Neural crest cell (in vitro differentiated cells): Measurements from ENCODE around the gene BAAT. TPM values are rescaled to one million over a fixed set of nuclear protein-coding genes. Genes with fewer than 3 reads are reported as not detected.

Source experiments
- DNase-seq: peaks from one replicate; pipeline ENCODE4 v3.0.0; 2021; ENCODE audit warnings: low read depth, mixed read lengths, low spot score
- H3K27ac Mint-ChIP-seq: one replicate; pipeline ENCODE4 v1.8.0; 2021; ENCODE audit warnings: mild to moderate bottlenecking, mixed read lengths; ENCODE audit not compliant: unreplicated experiment
- H3K27me3 Mint-ChIP-seq: 2 replicates; pipeline ENCODE4 v1.8.0; 2021; ENCODE audit warnings: low read depth, mild to moderate bottlenecking, mixed read lengths
- H3K36me3 Mint-ChIP-seq: 2 replicates; pipeline ENCODE4 v1.8.0; 2021; ENCODE audit warnings: low read depth, mild to moderate bottlenecking, mixed read lengths
- H3K4me1 Mint-ChIP-seq: 2 replicates; pipeline ENCODE4 v1.8.0; 2021; ENCODE audit warnings: mixed read lengths
- H3K4me3 Mint-ChIP-seq: one replicate; pipeline ENCODE4 v1.8.0; 2021; ENCODE audit warnings: mild to moderate bottlenecking, mixed read lengths
- H3K9me3 Mint-ChIP-seq: 2 replicates; pipeline ENCODE4 v1.8.0; 2021; ENCODE audit warnings: mixed read lengths
- total RNA-seq: library from RNA; stranded (reverse); gene quantifications from 2 replicates; pipeline ENCODE4 v1.2.1, GENCODE V29; 2021
- TF ChIP-seq, protein P1 (sequence below): fragments of 200-600 bp; sonication (generic); conservative IDR thresholded peaks from 2 replicates; pipeline ENCODE4 v1.5.0; 2021; ENCODE audit warnings: antibody characterized with exemption, mild to moderate bottlenecking

BAAT gene
- total RNA-seq, 1 donor from 2014 or later = 0.30 TPM

DNA sequence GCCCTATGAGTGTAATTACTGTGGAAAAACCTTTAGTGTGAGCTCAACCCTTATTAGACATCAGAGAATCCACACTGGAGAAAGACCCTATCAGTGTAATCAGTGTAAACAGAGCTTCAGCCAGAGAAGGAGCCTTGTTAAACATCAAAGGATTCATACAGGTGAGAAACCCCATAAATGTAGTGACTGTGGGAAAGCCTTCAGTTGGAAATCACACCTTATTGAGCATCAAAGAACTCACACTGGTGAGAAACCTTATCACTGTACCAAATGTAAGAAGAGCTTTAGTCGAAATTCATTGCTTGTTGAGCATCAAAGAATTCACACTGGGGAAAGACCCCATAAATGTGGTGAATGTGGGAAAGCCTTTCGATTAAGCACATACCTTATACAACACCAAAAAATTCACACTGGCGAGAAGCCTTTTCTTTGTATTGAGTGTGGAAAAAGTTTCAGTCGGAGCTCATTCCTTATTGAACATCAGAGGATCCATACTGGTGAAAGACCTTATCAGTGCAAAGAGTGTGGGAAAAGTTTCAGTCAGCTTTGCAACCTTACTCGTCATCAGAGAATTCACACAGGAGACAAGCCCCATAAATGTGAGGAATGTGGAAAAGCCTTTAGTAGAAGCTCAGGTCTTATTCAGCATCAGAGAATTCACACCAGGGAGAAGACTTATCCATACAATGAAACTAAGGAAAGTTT, 23.7 kb upstream of the BAAT start:
- H3K27me3 Mint-ChIP-seq = no peaks in the 10 kb centered on the region
- no peaks in the 10 kb centered on the region for H3K4me1 Mint-ChIP-seq
- TF ChIP-seq, protein P1, sequence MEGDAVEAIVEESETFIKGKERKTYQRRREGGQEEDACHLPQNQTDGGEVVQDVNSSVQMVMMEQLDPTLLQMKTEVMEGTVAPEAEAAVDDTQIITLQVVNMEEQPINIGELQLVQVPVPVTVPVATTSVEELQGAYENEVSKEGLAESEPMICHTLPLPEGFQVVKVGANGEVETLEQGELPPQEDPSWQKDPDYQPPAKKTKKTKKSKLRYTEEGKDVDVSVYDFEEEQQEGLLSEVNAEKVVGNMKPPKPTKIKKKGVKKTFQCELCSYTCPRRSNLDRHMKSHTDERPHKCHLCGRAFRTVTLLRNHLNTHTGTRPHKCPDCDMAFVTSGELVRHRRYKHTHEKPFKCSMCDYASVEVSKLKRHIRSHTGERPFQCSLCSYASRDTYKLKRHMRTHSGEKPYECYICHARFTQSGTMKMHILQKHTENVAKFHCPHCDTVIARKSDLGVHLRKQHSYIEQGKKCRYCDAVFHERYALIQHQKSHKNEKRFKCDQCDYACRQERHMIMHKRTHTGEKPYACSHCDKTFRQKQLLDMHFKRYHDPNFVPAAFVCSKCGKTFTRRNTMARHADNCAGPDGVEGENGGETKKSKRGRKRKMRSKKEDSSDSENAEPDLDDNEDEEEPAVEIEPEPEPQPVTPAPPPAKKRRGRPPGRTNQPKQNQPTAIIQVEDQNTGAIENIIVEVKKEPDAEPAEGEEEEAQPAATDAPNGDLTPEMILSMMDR = no peak
- DNase-seq = no peak
- H3K36me3 Mint-ChIP-seq = peaks cover 88% of the 10 kb centered on the region
- peaks cover 52% of the 10 kb centered on the region for H3K9me3 Mint-ChIP-seq
- no peak overlapping the region for H3K27ac Mint-ChIP-seq
- H3K4me3 Mint-ChIP-seq = no peak overlapping the region

GRCh38 chr9:101403516-101404285, 18.9 kb upstream of the BAAT start:
- H3K27me3 Mint-ChIP-seq = no peaks in the 10 kb centered on the region
- DNase-seq = no peak

GRCh38 chr9:101400120-101400519, 15.3 kb upstream of the BAAT start:
- no peak overlapping the region for H3K27ac Mint-ChIP-seq
- no peaks in the 10 kb centered on the region for H3K27me3 Mint-ChIP-seq
- no peak for DNase-seq
- H3K9me3 Mint-ChIP-seq = peaks cover 24% of the 10 kb centered on the region
- H3K4me1 Mint-ChIP-seq = peaks cover 39% of the 10 kb centered on the region
- peak overlapping the region; percentile 100 for H3K4me3 Mint-ChIP-seq
- TF ChIP-seq, protein P1 = no peak
- peaks cover 74% of the 10 kb centered on the region for H3K36me3 Mint-ChIP-seq

More at GRCh38 chr9:101403516-101404285, 18.9 kb upstream of the BAAT start:
- Mint-ChIP-seq H3K4me1 (peaks cover 20% of the 10 kb centered on the region), H3K9me3 (peaks cover 40% of the 10 kb centered on the region), H3K36me3 (peaks cover 81% of the 10 kb centered on the region), H3K27ac (no peak overlapping the region), H3K4me3 (no peak overlapping the region)
- TF ChIP-seq, protein P1 = no peak

GRCh38 chr9:101399643-101399970, 14.8 kb upstream of the BAAT start:
- DNase-seq = no peak
- Mint-ChIP-seq H3K27me3 (no peaks in the 10 kb centered on the region), H3K27ac (peak overlapping the region; percentile 100), H3K36me3 (peaks cover 74% of the 10 kb centered on the region), H3K4me1 (peaks cover 42% of the 10 kb centered on the region), H3K4me3 (peak overlapping the region; percentile 100), H3K9me3 (peaks cover 21% of the 10 kb centered on the region)
- TF ChIP-seq, protein P1 = no peak

- peaks cover 24% of the 10 kb centered on the region for H3K9me3 Mint-ChIP-seq
- DNase-seq = no peak
- H3K36me3 Mint-ChIP-seq = peaks cover 74% of the 10 kb centered on the region
- peak overlapping the region; percentile 100 for H3K4me3 Mint-ChIP-seq
- peak overlapping the region; percentile 100 for H3K27ac Mint-ChIP-seq
- H3K4me1 Mint-ChIP-seq = peaks cover 45% of the 10 kb centered on the region
- H3K27me3 Mint-ChIP-seq = no peaks in the 10 kb centered on the region
- TF ChIP-seq, protein P1 = no peak
Observed at GRCh38 chr9:101398930-101399642, 14.3 kb upstream of the BAAT start.
